Activated T-helper 1 cell treated with anti-CD3 and anti-CD28 coated beads, Interleukin-2, amount 50 U/mL, for 16 hours (primary cell): ENCODE measurements around the gene B4GALNT1.

ENCODE experiments used
- DNase-seq, 2 donors: peaks; one replicate each; pipeline ENCODE4 v3.0.0-alpha.2; 2020; ENCODE audit warnings: low read depth in 1 of 2, low spot score in 1 of 2

Gene B4GALNT1

DNA sequence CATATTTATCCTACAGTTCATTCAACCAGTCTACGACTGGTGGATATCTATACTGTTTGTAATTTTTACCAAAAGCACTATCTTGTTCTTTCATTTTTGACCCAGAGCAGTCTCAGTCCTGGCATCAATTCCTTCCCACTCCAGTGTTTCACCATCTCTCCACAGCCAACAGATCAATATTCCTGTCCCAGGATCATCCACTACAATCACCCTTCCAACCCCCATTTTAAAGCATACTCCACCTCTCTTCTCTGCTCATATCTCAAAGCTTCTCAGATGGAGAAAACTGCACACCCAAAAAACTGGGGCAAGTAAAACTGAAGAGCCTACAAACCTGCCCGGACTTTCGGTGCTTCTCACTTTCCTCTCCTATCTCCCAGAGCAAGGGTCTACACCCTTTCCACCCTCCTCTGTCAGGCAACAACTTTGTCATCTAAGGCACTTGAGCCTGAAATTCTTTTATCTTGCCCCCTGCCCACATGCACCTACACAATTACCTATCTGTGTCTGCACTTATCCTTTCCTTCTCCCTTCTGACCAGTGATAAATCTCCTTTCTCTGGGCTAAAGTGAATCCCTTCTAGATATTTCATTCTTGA, 46.1 kb downstream of the B4GALNT1 start:
- DNase-seq, result no peak

DNA sequence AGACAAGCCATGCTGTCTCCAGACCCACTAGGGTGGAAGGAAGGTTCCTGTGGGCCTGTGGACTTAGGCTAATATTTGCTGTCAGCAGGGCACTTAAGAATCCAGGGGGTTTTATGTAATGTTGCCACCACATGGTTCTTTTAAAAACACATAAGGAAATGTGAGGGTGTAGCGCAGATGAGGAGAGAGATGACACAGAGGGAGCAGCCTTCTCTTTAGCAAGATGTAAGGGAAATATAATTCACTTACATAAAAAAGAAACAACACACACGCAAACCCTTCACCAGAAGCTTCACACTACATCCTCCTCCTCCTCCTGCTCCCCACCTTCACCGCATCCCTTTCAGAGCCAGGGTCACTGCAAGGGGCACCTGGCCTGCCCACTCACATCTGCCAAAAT, 46.9 kb downstream of the B4GALNT1 start:
- no peak for DNase-seq

DNA sequence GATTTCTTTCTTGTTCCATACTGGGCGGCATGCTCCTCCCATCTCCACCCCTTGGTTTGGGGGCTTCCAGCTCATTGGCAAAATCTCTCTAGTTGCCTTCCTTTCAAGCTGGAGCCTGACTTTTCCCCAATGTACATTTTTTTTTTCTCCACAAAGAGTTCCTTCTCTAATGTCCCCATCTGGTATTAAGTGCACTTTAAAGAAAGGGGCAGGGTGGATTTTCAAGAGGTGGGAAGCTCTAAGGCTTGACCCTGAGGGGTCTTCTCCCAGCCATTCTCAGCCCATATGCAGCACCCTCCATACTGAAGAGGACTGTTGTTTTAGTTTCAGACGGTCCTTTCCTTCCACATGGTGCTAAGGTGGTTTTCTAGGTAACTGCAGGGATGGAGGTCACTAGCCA, 47.8 kb downstream of the B4GALNT1 start:
- no peak for DNase-seq

DNA sequence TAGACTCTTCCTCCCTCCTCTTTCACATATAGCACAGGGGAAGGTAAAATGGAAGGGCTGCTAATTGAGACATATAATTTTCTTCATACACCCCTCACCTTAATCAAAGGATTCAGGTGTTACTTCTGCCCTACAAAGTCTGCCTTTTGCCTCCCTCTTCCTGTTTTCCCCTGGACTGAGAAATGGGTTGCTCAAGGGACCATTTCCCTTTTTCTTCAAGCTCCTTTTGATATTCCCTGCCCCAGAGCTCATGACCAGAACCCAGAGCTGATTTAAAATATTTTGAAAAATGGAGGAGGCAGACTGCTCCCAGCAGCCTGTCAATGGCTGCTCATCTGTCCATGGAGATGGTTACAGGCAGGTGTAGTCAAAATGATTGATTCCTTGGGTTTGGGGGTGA, 48.3 kb downstream of the B4GALNT1 start:
- DNase-seq, result no peak

DNA sequence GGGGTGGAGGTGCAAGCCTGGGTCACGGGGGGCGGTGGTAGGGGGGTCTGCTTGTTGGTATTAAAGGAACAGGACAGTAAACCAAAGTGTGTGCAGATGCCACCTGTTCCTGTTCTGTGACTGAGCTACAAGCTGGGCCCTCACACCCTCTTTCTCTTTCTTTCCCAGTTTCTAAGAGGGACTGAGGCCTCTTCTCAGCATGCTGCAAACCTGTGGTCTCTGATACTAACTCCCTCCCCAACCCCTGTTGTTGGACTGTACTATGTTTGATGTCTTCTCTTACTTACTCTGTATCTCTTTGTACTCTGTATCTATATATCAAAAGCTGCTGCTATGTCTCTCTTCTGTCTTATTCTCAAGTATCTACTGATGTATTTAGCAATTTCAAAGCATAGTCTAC, 49.0 kb downstream of the B4GALNT1 start:
- DNase-seq, result no peak

DNA sequence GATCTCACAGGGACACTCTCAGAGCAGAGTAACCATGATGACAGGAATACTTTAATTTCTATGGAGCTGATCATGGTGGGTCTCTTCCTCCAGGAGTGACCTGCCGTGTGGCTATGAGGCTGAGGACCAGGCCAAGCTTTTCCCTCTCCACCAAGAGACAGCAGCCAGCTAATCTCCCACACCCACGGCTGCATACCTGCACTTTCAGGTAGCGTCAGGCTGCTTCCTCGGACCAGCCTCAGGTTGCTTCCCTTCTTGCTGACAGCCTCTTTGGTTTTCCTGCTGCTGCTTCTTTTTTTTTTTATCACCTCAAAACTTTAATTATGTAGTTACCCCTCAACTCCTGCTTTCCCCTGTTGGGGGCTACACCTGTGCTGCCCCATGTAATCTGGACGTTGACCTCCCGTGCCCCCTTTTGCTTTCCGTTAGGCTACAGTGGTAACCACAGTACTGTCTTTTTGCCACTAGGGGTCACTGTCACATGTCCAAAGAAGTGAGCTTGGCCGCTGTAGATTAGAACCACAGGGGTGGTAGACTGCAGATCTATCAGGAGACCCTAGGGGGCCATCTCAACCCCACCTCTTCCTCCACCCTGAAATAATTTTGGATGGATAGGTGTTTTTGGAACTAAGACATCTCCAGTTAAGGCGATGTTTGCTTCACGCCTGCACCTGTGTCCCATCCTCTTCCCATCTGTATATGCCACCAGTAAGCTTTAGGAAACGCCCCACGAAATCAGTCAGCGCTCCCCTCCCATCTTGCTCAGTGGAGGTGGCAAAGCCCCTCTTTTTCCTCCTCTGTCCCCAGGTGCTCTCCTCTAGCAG, 49.8 kb downstream of the B4GALNT1 start:
- DNase-seq, result peak in 1 of 2 donors; percentile 44

DNA sequence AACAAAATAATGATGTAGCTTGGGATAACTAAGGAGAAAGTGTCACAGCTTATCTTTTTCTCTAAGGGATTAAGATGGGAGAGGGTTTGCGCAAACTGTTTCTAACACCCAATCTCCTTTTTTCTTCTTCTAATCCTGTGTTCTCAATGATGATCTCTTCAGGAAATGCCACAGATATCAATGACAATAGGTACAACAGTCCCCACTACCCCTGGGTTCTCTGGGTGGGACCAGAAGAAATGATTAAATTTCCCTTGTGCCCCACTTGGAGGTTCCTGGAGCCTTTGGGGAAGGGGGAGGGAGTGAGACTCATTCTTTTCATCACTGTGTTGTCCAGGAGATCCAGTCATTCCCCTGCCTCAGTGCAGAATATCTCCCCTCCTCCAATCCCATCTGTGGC, 50.6 kb downstream of the B4GALNT1 start:
- no peak for DNase-seq

DNA sequence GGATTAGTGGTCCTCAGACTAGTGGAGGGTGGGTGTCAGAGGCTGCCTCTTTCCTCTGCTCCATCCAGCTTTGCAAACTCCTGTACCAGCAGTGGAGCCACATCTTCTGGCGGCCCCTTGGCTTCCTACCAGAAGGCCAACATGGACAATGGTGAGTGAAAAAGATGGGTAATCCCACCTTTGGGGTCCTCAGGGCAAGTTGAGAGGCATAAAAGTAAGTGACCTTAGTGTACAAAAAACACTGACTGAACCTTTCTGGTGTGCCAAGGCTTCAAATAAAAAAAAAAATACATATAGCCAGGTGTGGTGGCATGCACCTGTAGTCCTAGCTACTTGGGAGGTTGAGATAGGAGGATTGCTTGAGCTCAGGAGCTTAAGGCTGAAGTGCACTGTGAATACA, 51.2 kb downstream of the B4GALNT1 start:
- DNase-seq, result no peak

DNA sequence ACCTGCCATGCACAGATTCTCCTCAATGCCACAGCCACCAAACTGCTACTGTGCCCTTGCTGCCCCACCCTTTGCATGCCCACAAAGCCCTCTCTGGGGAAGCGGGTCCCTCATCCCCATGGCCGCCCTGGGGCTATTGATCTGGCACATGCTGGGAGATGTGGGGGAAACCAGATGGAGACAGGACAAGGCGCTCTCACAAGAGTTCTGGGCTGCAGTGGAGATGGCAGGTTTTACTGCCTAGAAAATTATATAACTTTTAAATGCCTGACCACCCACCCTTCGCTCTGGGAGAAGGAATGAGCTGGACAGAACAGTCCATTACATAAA, 52.6 kb downstream of the B4GALNT1 start:
- DNase-seq, result no peak

DNA sequence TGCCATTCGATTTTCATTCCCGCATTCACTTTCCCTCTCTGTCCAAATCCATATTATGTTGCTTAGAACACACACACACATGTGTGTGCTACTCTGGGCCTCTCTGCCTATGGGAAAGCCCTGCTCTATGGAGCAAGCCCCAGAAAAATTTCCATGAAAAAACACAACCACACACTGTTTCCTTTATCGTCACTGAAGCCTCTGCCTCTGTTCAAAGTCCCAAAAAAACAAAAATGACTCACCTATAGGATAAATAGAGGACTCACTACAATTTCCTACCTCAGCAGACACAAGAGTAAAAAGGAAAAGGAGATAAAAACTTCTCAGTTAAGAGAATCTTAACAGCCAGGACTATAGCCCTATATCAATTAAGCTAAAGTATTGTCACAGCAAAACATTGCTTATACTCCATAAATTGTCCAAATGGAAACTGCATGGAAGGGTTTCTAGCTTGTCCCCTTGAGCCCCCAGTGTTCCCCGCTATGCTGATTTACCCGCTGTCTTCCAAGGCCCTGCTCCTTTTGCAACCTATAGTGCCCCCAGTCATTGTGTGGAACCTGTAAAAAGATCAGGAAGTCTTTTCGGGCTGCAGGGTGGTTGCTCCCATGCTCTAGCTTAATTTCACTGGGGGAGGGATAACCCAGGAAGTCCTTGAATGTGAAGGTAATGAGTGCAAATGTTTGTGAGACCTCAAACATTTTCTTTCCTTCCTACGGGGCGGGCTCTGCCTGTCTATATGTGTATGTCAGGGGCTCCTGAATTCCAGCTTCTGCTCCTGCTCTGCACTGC, 53.1 kb downstream of the B4GALNT1 start:
- DNase-seq, result no peak

DNA sequence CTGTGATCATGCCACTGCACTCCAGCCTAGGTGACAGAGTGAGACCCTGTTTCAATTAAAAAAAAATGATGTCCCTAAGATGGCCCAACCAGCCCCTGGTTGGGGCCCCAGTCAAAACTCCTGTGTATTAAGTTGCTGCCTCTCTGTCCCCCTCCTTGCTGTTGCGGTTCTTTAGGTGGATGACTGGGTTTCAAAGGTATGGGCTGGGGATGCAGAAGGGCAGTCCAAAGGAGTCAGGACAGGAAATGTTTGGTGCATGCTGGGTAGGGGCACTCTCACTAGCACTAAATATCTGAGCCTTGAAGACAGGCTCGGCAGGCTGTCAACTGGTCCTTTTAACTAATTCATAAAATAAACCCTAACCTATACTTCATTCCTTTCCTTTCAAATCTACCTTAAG, 54.0 kb downstream of the B4GALNT1 start:
- no peak for DNase-seq

DNA sequence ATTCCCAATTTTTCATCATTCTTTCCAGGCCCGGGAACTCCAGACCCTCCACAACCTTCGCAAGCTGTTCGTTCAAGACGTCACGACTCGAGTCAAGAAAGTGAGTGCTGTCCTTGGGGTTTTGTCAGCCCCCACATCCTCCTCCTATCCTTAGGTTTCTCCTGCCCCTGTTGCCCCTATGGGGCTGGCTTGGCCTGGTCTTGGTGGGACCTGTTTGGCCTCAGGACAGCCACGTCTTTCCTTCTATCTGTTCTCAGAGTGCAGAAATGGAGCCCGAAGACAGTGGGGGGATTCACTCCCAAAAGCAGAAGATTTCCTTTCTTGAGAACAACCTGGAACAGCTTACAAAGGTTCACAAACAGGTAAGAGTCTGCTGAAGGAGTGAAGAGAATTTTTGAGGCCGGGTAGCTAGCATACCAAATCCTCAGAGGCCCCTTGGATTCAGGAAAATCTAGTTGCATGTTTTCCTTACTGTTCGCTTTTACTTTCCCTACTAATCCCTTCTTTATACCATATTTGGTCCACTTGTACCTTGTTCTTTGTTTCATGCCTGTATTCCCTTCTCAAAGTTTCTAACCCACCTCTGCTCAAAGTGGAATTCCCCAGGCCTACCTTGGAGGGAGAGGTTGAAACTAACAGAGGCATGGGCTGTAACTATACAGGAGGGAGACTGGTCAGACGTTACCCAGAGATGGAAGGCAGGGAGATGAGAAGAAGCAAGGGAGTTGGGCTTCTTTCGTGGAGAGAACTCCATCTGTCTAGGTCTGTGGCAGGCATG, 54.8 kb downstream of the B4GALNT1 start:
- no peak for DNase-seq

DNA sequence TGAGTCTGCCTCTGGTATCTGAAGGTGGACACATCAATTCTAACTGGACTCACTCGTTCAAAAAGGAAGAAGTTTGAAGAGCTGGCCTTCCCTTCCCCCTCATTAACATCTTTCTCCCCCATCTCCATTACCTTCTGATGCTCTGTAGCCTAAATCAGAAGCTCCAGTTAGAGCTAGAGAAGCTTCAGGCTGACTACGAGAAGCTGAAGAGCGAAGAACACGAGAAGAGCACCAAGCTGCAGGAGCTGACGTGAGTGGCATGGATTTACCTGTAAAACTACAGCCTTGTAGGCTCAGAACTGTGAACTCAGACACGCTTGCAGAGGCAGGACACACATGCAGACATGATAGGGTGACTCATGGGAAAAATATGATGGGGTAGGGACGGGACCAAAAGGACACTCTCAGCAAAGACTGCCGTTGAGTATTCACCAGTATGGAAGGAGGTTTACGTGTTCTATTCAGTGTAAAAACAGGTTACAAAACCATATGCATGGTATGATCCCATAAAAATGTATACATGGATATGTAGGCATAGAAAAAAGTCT, 56.3 kb downstream of the B4GALNT1 start:
- no peak for DNase-seq
